K562 (cell line): ENCODE data around the gene RNF41. TPM values are rescaled to one million over a fixed set of nuclear protein-coding genes. Genes with fewer than 3 reads are reported as not detected.

Source experiments
- DACH1 ChIP-seq: fragments of 450-650 bp; IDR thresholded peaks from 2 replicates; pipeline ENCODE4 v1.6.1; 2018; ENCODE audit not compliant: partially characterized antibody
- ELF1 ChIP-seq: fragments of 200-800 bp; sonication (Bioruptor generic); IDR thresholded peaks from 2 replicates; pipeline ENCODE4 v1.6.1; 2016; ENCODE audit warnings: missing genetic modification characterization, missing compliant biosample characterization
- ERF ChIP-seq: fragments of 450-650 bp; formaldehyde crosslinking; IDR thresholded peaks from 2 replicates; pipeline ENCODE4 v1.4.0; 2020; ENCODE audit warnings: mild to moderate bottlenecking, mixed read lengths
- ZNF3 ChIP-seq: fragments of 250-450 bp; sonication (Bioruptor Pico); IDR thresholded peaks from 2 replicates; pipeline ENCODE4 v1.5.0; 2021; ENCODE audit warnings: mild to moderate bottlenecking, moderate library complexity
- ZNF764 ChIP-seq: fragments of 250-450 bp; sonication (Bioruptor Pico); IDR thresholded peaks from 2 replicates; pipeline ENCODE4 v1.4.0; 2020; ENCODE audit warnings: low read depth, mild to moderate bottlenecking, moderate library complexity
- polyA plus RNA-seq, 8 experiments: library from polyadenylated mRNA; depleted of rRNA in 4 of 8; stranded (reverse) in 5 of 8; unstranded in 3 of 8; fragments of >200 nt; fragmentation: Nextera tagmentation in 2 of 8; fragmentation: Illumina TruSeq in 1 of 8; extraction: Ambion mirVana in 2 of 8; extraction: Trizol in 1 of 8; gene quantifications; 2 replicates each; pipeline versions ENCODE4 v1.2.1 to v1.2.3, GENCODE V29; 2011 to 2014; ENCODE audit warnings: inconsistent platforms in 1 of 8, missing spikeins in 1 of 8
- total RNA-seq, 7 experiments: library from RNA; depleted of rRNA in 6 of 7; stranded (reverse); fragments of >200 nt in 6 of 7; fragmentation: Illumina TruSeq in 2 of 7; extraction: Trizol in 2 of 7; gene quantifications; 2 replicates each; pipeline versions ENCODE4 v1.2.1 to v1.2.3, GENCODE V29; 2011 to 2021; ENCODE audit warnings: low replicate concordance in 1 of 7
- TF ChIP-seq, protein P1 (sequence below): sonication (generic); formaldehyde crosslinking; IDR thresholded peaks from 2 replicates; pipeline ENCODE4 v1.8.1; 2023; ENCODE audit warnings: mild to moderate bottlenecking, missing genetic modification reagents
- TF ChIP-seq, protein P2 (sequence below): fragments of 250-450 bp; sonication (Bioruptor Pico); IDR thresholded peaks from 2 replicates; pipeline ENCODE4 v1.9.0; 2021; ENCODE audit warnings: mild to moderate bottlenecking
- TF ChIP-seq, protein P3 (sequence below), 2 experiments: fragments of 450-650 bp in 1 of 2; sonication (generic) in 1 of 2; formaldehyde crosslinking in 1 of 2; IDR thresholded peaks; 2 replicates each; pipeline versions ENCODE4 v1.7.1 to v1.9.0; 2016 to 2022; ENCODE audit warnings: inconsistent platforms in 1 of 2, mild to moderate bottlenecking in 1 of 2, missing genetic modification reagents in 1 of 2
- TF ChIP-seq, protein P4 (sequence below): IDR thresholded peaks from 2 replicates; pipeline ENCODE4 v1.6.1; 2012; ENCODE audit warnings: low read depth, low read length, improper control_type of control experiment, borderline replicate concordance
- TF ChIP-seq, protein P5 (sequence below): sonication (generic); formaldehyde crosslinking; IDR thresholded peaks from 2 replicates; pipeline ENCODE4 v1.8.0; 2022; ENCODE audit warnings: mild to moderate bottlenecking, missing genetic modification reagents

RNF41 gene
- total and polyA plus RNA-seq, 9 of the 15 experiments (the other 6 are each of a cell fraction or from before 2014, with no cell fraction given) = 28.2 to 46.8 (median 33.8) TPM

DNA sequence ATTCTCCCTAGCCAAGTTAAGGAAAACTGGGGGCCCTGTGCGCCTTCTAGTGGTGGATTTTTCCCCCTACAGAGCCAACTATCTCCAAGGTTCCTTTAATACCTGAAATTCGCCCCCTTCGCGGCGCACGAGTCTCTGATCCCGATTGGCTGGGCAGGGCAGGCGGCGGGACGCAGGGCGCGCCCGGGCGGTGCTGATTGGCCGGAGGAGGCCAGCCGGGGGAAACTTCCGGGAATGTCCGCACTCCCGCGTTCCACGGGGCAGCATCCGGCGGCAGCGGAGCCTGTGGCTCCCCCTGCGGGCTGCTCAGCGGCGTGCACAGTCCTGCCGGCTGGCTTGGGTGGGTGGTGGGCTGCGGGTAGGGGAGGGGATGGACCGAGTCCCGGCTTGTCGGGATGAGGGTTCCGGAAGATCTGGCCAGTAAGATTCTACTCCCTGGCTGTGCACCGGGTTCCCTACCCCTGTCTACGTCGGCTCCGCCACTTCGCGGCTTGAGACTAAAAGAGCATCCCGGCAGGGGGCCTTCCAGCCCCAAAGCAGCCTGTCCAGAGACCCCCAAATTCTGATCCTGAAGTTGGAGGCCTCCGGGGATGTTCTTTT, 2.5 kb upstream of the RNF41 start, which contains the start of gene NABP2 (continued):
- TF ChIP-seq, protein P1, sequence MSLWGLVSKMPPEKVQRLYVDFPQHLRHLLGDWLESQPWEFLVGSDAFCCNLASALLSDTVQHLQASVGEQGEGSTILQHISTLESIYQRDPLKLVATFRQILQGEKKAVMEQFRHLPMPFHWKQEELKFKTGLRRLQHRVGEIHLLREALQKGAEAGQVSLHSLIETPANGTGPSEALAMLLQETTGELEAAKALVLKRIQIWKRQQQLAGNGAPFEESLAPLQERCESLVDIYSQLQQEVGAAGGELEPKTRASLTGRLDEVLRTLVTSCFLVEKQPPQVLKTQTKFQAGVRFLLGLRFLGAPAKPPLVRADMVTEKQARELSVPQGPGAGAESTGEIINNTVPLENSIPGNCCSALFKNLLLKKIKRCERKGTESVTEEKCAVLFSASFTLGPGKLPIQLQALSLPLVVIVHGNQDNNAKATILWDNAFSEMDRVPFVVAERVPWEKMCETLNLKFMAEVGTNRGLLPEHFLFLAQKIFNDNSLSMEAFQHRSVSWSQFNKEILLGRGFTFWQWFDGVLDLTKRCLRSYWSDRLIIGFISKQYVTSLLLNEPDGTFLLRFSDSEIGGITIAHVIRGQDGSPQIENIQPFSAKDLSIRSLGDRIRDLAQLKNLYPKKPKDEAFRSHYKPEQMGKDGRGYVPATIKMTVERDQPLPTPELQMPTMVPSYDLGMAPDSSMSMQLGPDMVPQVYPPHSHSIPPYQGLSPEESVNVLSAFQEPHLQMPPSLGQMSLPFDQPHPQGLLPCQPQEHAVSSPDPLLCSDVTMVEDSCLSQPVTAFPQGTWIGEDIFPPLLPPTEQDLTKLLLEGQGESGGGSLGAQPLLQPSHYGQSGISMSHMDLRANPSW (CRISPR knock-in tag) = 0 out of 2 replicates have a peak, but pooled peaks have one; percentile 48
- no peak for TF ChIP-seq ERF (CRISPR knock-in tag)
- TF ChIP-seq, protein P2, sequence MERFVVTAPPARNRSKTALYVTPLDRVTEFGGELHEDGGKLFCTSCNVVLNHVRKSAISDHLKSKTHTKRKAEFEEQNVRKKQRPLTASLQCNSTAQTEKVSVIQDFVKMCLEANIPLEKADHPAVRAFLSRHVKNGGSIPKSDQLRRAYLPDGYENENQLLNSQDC = no peak
- TF ChIP-seq, protein P3, sequence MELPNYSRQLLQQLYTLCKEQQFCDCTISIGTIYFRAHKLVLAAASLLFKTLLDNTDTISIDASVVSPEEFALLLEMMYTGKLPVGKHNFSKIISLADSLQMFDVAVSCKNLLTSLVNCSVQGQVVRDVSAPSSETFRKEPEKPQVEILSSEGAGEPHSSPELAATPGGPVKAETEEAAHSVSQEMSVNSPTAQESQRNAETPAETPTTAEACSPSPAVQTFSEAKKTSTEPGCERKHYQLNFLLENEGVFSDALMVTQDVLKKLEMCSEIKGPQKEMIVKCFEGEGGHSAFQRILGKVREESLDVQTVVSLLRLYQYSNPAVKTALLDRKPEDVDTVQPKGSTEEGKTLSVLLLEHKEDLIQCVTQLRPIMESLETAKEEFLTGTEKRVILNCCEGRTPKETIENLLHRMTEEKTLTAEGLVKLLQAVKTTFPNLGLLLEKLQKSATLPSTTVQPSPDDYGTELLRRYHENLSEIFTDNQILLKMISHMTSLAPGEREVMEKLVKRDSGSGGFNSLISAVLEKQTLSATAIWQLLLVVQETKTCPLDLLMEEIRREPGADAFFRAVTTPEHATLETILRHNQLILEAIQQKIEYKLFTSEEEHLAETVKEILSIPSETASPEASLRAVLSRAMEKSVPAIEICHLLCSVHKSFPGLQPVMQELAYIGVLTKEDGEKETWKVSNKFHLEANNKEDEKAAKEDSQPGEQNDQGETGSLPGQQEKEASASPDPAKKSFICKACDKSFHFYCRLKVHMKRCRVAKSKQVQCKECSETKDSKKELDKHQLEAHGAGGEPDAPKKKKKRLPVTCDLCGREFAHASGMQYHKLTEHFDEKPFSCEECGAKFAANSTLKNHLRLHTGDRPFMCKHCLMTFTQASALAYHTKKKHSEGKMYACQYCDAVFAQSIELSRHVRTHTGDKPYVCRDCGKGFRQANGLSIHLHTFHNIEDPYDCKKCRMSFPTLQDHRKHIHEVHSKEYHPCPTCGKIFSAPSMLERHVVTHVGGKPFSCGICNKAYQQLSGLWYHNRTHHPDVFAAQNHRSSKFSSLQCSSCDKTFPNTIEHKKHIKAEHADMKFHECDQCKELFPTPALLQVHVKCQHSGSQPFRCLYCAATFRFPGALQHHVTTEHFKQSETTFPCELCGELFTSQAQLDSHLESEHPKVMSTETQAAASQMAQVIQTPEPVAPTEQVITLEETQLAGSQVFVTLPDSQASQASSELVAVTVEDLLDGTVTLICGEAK (IDR thresholded peaks at IDR 0.05) = peak; percentile 93
- TF ChIP-seq, protein P3 (CRISPR knock-in tag; IDR thresholded peaks at IDR 0.05) = no peak
- peak; percentile 92 for TF ChIP-seq ELF1 (tag)
- TF ChIP-seq ZNF3 (CRISPR knock-in tag) = no peak
- TF ChIP-seq, protein P4, sequence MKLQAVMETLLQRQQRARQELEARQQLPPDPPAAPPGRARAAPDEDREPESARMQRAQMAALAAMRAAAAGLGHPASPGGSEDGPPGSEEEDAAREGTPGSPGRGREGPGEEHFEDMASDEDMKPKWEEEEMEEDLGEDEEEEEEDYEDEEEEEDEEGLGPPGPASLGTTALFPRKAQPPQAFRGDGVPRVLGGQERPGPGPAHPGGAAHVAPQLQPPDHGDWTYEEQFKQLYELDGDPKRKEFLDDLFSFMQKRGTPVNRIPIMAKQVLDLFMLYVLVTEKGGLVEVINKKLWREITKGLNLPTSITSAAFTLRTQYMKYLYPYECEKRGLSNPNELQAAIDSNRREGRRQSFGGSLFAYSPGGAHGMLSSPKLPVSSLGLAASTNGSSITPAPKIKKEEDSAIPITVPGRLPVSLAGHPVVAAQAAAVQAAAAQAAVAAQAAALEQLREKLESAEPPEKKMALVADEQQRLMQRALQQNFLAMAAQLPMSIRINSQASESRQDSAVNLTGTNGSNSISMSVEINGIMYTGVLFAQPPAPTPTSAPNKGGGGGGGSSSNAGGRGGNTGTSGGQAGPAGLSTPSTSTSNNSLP = 0 out of 2 replicates have a peak, but pooled peaks have one; percentile 72
- TF ChIP-seq, protein P5, sequence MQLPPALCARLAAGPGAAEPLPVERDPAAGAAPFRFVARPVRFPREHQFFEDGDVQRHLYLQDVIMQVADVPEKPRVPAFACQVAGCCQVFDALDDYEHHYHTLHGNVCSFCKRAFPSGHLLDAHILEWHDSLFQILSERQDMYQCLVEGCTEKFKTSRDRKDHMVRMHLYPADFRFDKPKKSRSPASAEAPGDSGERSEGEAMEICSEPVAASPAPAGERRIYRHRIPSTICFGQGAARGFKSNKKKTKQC (CRISPR knock-in tag) = no peak; the same call in 1 of the 2 replicates
- no peak for TF ChIP-seq ZNF764 (CRISPR knock-in tag)
- peak; percentile 16 for TF ChIP-seq DACH1
